KOPT-K1 (cell line): ENCODE measurements around the gene CLDN9.
"Not testable (repeated sequence)": the region's sequence is repeated elsewhere in the genome, so short reads cannot be mapped to it uniquely, and the experiment has no call there.

Source experiments
- H3K27ac ChIP-seq: fragments of 200-600 bp; sonication (generic); 2 replicates; pipeline ENCODE4 v1.5.1; 2016; ENCODE audit warnings: antibody characterized with exemption, mild to moderate bottlenecking, low read depth, low read length; ENCODE audit not compliant: poor library complexity, severe bottlenecking
- H3K36me3 ChIP-seq: fragments of 200-600 bp; sonication (generic); 2 replicates; pipeline ENCODE4 v1.5.1; 2017; ENCODE audit warnings: antibody characterized with exemption, mild to moderate bottlenecking, low read length, moderate library complexity; ENCODE audit not compliant: insufficient read depth
- H3K9me3 ChIP-seq: fragments of 200-600 bp; sonication (generic); 2 replicates; pipeline ENCODE4 v1.5.1; 2017; ENCODE audit warnings: antibody characterized with exemption, low read length, mild to moderate bottlenecking; ENCODE audit not compliant: insufficient read depth, poor library complexity, severe bottlenecking

CLDN9 gene

DNA sequence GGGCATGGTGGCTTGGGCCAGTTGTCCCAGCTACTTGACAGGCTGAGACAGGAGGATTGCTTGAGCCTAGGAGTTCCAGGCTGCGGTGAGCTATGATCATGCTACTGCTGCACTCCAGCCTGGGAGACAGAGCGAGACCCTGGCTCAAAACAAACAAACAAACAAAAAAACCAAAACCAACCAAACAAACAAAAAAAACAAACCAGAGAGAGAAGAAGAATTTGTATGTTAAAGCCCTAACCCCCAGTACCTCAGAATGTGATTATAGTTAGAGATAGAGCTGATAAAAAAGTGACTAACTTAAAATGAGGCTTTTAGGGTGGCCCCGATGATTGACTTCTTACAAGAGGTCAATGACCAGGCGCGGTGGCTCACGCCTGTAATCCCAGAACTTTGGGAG is 32.0 kb downstream of the CLDN9 start:
- Histone ChIP-seq H3K36me3 (no peaks in the 10 kb centered on the region), H3K9me3 (no peaks in the 10 kb centered on the region), H3K27ac (no peak overlapping the region)

- H3K36me3 ChIP-seq, result no peaks in the 10 kb centered on the region
- no peaks in the 10 kb centered on the region for H3K9me3 ChIP-seq
- H3K27ac ChIP-seq, result no peak within 1 kb of the TSS
Observed at GRCh38 chr16:3045758-3046640, 33.3 kb downstream of the CLDN9 start, which contains the start of gene MMP25. Gene MMP25 (plus strand): TSS chr16:3046561. CDS start chr16:3046918, 357 bp downstream.

DNA sequence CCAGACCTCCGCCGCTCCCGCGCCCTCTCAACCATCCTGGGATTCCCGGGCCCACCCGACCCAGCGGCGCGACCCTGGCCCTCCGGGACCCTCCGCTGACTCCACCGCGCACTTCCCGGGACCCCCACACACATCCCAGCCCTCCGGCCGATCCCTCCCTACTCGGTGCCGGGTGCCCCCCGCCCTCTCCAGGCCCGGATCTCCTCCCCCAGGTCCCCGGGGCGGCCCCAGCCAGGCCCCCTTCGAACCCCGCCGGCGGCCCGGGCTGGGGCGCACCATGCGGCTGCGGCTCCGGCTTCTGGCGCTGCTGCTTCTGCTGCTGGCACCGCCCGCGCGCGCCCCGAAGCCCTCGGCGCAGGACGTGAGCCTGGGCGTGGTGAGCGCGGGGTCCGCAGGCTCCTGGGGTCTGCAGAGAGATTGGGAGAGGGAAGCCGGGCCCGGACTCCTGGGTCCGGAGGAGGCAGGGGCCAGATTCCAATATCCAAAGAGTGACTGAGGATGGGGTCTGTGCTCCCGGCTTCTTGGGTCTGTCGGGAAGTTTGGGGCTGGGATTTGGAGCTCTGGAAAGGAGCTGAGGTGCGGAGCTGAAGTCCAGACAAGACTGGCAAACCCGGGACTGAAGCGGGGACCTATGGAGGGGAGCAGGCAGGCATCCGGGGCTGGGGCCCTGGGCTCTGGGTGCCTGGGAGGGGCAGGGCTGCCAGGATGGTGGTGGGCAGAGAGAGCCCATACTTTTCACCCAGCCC is 34.1 kb downstream of the CLDN9 start:
- Histone ChIP-seq H3K27ac (no peak overlapping the region), H3K36me3 (no peaks in the 10 kb centered on the region), H3K9me3 (no peaks in the 10 kb centered on the region)

GRCh38 chr16:3047387-3047720 is 34.6 kb downstream of the CLDN9 start:
- H3K36me3 ChIP-seq, result no peaks in the 10 kb centered on the region
- no peaks in the 10 kb centered on the region for H3K9me3 ChIP-seq
- no peak overlapping the region for H3K27ac ChIP-seq

- no peak overlapping the region for H3K27ac ChIP-seq
- peaks cover 8% of the 10 kb centered on the region; the same call in 1 of the 2 replicates for H3K36me3 ChIP-seq
- H3K9me3 ChIP-seq, result no peaks in the 10 kb centered on the region
Observed at GRCh38 chr16:3049921-3050481, 37.3 kb downstream of the CLDN9 start.

- H3K9me3 ChIP-seq, result no peaks in the 10 kb centered on the region
- H3K36me3 ChIP-seq, result peaks cover 8% of the 10 kb centered on the region; the same call in 1 of the 2 replicates
- H3K27ac ChIP-seq, result no peak overlapping the region
Observed at GRCh38 chr16:3050487-3050886, 37.8 kb downstream of the CLDN9 start.

DNA sequence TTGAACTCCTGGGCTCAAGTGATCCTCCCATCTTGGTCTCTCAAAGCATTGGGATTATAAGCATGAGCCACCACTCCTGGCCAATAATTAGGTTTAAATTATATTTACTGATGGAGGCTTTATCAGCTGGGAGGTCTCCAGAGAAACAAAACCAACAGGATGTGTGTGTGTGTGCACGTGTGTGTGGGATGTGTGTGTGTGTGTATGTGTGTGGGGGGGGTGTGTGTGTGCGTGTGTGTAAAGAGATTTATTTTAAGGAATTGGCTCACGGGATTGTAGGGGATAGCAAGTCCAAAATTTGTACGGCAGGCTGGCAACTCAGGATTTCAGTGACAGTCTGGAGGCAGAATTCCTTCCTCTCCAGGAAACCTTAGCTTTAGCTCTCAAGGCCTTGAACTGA is 38.3 kb downstream of the CLDN9 start:
- Histone ChIP-seq H3K9me3 (no peaks in the 10 kb centered on the region), H3K27ac (no peak overlapping the region), H3K36me3 (peaks cover 8% of the 10 kb centered on the region; the same call in 1 of the 2 replicates)

DNA sequence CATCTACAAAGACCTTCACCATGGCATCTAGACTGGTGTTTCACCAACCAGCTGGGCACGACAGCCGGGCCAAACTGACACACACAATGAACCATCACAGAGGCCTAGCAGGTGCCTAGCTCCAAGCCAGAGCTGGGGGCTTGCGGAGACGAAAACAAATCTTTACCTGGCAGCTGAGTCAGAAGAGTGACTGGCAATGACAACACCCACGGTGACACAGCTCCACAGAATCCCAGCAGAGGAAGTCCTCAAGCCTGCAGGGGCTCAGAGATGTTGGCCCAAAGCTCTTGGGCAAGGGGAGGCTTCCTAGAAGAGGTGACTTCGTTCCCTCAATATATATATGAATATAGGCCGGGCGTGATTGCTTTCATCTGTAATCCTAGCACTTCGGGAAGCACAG is 38.8 kb downstream of the CLDN9 start:
- Histone ChIP-seq H3K27ac (no peak overlapping the region), H3K9me3 (no peaks in the 10 kb centered on the region), H3K36me3 (peaks cover 8% of the 10 kb centered on the region; the same call in 1 of the 2 replicates)

- not testable (repeated sequence) for H3K36me3 ChIP-seq, H3K9me3 ChIP-seq
- peak overlapping the region; percentile 68 for H3K27ac ChIP-seq
Observed at GRCh38 chr16:3052571-3053329, 40.0 kb downstream of the CLDN9 start.

GRCh38 chr16:3053330-3053710 is 40.6 kb downstream of the CLDN9 start:
- not testable (repeated sequence) for H3K36me3 ChIP-seq, H3K9me3 ChIP-seq
- H3K27ac ChIP-seq, result peak overlapping the region; percentile 68

DNA sequence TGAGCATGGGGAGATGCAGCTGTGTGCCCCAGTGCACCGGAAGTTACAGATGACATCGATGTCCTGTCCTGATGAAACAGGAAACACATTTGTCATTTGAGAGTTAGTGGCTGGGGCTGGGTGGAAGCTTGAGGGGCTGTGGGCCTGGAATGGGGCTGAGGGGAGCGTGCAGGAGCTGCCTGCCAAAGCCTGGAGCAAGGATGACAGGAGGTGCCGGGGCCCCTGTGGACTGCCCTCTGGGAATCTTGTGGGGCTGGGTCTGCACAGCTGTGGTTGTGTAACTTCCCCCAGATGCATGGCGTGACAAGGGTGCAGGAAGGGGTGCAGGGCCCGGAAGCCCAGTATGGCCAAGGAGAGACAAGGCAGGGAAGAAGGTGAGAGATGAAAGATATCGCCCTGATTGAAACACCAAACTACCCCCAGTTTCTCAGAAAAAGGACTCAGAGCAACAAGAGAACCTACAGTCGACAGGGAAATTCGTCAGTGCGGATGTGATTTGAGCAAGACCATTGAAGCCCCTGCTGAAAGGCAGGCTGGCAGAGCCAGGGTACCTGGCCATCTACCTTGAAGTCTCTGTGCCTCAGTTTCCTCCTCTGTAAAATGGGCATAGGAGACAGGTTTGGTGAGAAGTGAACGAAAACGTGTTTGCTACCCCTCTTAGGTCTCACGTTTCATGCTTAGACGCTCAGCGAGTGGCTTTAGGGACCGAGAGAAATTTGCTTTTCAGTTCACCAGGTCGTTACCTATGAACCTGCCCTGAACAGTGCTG is 42.4 kb downstream of the CLDN9 start:
- H3K9me3 ChIP-seq, result no peaks in the 10 kb centered on the region
- peaks cover 8% of the 10 kb centered on the region; the same call in 1 of the 2 replicates for H3K36me3 ChIP-seq
- H3K27ac ChIP-seq, result peak overlapping the region; percentile 46

DNA sequence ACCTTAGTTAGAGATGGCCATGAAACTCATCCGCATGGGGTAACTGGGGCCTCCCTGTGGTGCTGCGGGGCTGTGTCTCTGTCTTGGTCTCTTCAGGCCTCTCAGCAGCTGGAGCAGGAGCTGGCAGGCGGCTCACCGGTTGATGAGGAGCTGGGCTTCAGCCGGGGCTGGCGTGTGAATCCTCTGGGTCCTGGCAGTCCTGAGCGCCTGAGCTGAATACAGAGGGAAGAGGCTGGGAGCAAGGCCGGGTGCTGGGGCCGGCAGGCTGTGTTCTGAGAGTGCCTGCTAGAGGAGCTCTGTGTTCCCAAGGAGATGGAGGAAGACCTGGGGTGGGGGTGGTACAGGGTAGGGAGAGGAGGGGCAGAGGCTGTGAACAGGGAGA is 43.0 kb downstream of the CLDN9 start:
- H3K36me3 ChIP-seq, result not testable (repeated sequence)
- peak overlapping the region; percentile 46 for H3K27ac ChIP-seq

GRCh38 chr16:3056336-3057180 is 43.8 kb downstream of the CLDN9 start:
- Histone ChIP-seq H3K36me3 (peaks cover 8% of the 10 kb centered on the region; the same call in 1 of the 2 replicates), H3K27ac (no peak overlapping the region), H3K9me3 (no peaks in the 10 kb centered on the region)

More for the DNA sequence above, 43.0 kb downstream of the CLDN9 start:
- not testable (repeated sequence) for H3K9me3 ChIP-seq
